HG03064 (cell line): ENCODE data around the gene IQCC.

Experiments used
- ATAC-seq: cut with Tn5 transposase; IDR thresholded peaks from one replicate; pipeline ENCODE4 v1.9.1; 2021; ENCODE audit warnings: low read depth; ENCODE audit not compliant: unreplicated experiment

Gene IQCC

DNA sequence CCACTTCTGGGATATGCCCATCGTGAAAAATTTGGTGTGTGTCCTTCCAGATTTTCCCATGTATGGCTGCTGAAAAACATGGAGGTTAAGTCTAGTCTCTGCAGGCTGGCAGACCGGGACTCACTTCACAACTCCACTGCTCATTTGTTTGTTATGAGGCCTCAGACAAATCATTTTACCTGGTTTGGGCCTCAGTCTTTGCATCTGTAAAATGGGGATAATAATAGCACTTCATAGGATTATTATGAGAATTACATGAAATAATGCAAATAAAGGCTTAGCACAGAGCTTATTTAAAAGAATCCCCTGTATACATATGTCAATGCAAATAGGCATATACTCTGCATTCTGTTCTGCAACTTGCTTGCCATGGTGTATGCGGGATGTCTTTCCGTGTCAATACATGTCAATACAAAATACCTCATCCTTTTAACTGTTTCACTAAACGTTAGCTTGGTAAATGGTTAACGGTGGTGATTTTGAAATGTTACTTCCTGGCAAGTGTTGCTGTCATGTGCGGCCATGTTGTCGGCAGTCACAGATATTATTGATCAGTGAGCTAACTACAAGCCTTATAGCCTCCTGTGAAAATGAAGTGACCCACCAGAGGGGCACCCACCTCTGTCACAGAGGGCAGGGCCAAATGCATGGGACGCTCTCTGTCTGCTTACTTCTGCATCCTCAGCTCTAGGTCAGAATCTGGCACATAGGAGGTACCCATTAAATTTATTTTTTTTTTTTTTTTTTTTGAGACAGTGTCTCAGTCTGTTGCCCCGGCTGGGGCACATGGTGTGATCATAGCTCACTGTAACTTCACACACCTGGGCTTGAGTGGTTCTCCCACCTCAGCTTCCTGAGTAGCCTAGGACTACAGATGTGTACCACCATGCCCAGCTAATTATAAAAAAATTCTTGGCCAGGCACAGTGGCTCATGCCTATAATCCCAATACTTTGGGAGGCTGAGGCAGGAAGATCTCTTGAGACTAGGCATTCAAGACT is 49.9 kb downstream of the IQCC start:
- ATAC-seq = no peak

DNA sequence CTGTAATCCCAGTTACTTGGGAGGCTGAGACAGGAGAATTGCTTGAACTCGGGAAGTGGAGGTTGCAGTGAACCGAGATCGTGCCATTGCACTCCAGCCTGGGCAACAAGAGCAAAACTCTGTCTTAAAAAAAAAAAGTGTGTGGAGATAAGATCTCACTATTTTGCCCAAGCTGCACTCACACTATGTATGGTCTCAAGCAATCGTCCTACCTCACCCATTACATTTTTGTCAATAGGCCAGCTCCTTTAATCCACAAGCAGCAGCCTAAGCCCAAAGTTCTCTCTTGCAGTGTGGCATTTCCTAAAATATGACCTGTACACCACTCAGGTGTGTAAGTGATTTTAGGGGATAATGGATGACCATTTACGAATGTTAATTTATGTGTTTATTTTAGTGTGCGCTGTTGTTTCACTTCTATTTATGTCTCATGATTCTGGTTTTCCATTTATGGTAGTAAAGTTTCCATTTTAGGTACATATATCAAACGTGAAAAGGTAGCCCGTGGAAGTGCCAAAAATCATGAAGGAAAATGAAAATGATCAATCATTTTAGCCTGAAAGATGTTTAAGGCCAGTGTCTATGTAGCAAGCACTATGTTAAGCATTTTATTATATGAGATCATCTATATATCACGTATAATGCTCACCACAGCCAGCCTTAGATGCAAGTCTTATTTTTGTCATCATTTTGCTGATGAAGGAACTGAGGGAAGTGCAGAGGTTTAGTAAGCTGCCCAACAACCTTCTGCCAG is 51.2 kb downstream of the IQCC start:
- no peak for ATAC-seq

DNA sequence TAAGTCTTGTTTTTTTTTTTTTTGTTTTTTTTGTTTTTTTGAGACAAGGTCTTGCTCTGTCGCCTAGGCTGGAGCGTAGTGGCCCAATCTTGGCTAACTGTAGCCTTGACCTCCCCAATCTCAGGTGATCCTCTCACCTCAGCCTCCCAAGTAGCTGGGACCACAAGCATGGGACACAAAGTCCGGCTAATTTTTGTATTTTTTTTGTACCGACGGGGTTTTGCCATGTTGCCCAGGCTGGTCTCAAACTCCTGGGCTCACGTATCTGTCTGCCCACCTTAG is 51.7 kb downstream of the IQCC start:
- ATAC-seq = no peak
